Right ventricle myocardium superior (tissue), 1 donor: ENCODE results near the gene CSNK1E. TPM values are rescaled to one million over a fixed set of nuclear protein-coding genes. Genes with fewer than 3 reads are reported as not detected.

Experiments used
- ATAC-seq: fragments of 200-7000 bp; cut with Tn5 transposase; one replicate; pipeline ENCODE4 v1.9.1; 2020; ENCODE audit warnings: mild to moderate bottlenecking; ENCODE audit not compliant: poor library complexity
- DNase-seq: peaks from one replicate; pipeline ENCODE4 v3.0.0-alpha.2; 2020
- intact Hi-C: fragments of 100-400 bp; cut with DNase I; formaldehyde crosslinking; loops from one replicate; pipeline ENCODE4 v1.11.2; 2022
- total RNA-seq: library from RNA; stranded (reverse); fragmentation: NEBNext Ultra II Directional; extraction: Animal tissue kit (Norgen Biotek cat#: 25700); gene quantifications from one replicate; pipeline ENCODE4 v1.2.1, GENCODE V29; 2021
- donor health status: DM: no; HTN: yes; CAD: no; lungs with severe emphysema.

CSNK1E gene
- total RNA-seq, 1 donor from 2014 or later, result 65.7 TPM

DNA sequence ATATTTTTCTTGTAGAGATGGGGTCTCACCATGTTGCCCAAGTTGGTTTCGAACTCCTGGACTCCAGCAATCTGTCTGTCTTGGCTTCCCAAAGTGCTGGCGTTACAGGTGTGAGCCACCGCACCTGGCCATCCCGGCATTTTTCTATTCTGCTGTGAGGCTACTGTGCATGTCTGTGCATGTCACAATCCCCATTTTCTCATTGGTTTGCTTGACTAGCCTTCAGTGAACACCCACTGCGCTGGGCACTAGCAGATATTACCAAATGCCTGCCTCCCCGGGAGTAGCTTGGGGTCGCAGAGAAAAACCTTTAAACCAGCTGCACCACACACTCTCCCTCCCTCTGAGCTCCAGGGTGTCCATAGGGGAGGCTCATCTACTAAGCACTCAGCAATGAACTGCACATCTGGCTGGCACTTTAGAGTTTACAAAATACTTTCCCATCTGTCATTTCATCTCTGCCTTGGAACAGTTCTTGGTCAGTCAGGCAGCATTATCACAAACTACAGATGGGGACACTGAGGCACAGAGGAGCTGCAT is 4.9 kb downstream of the CSNK1E start:
- intact Hi-C loops, result no loop called here
- ATAC-seq, result no peak
- no peak for DNase-seq

DNA sequence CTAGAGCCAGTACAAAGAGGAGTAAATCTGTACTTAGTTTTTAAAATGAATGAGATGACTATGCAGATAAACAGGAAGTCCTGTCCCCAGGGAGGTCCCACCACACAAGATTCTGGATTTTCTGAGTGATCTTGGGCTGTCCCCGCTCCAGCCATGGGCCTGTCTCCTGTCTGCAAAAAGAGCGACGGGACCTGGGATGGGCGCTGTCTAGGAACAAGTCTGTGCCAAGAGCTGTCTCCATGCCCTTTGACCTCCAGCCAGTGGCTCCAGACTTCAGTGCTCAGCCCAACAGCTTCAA is 6.0 kb downstream of the CSNK1E start:
- intact Hi-C loops, result no loop called here
- no peak for DNase-seq

DNA sequence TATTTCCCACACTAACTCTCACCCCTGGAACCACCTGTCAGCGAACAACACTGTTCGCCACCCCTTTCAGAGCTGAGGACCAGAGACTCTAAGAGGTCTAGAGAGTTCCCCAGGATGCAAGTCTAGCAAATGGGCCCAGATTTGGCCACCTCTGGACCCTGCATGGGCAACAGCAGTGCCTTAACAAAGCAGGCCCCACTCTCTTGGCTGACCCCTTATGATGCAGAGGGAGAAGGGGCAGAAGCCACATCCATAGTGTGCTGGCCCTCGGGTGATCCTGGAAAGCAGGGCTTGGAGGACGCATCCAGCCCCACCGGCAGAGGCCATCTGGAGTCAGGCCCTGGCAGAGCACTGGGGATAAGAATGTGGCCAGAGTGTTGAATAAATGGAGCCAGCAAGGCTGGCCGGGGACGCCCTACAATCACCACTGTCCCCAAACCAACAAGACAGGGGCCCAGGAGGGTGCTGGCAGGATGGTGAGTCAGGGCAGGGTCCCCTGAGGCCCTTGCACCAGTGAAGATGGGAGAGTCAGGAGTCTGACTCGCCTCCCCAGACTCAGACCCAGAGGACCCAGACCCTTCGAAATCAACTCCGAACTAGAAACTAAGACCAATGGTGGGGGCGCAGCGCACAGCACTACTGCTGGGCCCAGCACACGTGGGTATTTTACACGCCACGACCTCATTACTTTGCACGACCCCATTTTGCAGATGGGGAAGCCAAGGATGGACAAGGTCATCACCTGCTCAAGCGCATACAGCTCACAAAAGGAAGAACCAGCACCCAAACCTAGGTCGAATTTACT is 6.5 kb downstream of the CSNK1E start:
- DNase-seq, result peak; percentile 69
- peak; percentile 18 for ATAC-seq
- intact Hi-C loops, result no loop called here

More for the DNA sequence above, 6.0 kb downstream of the CSNK1E start:
- ATAC-seq, result no peak

DNA sequence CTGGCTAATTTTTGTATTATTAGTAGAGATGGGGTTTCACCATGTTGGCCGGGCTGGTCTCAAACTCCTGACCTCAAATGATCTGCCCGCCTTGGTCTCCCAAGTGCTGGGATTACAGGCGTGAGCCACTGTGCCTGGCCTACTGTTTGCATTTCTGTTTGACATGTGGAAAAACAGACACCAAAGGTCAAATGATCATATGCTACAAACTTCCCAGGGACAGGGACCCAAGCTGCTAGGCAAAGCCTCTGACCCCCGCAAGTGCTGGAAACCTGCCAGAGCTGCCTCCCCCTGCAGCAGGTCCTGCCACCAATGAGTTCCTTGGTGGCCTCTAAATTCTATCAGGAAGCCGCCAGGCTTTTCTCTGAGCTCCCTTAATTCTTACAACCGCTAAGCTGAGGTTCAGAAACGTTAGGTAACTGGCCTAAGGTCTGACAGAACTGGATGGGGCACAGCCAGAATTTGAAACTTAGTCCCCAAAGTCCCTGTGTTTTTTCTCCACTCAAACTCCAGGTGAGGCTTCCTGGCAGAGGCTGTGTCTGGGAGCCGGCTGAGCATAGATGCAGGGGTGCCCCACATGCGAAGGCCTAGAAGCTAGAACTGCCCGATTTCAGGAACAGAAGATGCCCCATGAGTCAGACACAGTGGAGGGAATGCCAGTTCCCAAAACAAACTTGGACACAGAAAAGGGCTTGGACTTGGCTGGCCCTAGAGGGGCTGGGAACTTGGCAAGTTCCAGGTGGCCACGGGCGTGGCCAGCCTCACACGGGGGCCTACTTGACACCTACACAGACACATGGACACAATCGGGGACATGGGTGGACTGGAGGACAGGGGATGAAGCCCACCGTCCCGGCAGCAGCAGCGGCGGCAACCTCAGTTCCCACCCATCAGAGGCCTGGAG is 7.4 kb downstream of the CSNK1E start:
- ATAC-seq (peak; percentile 27), DNase-seq (no peak)
- intact Hi-C loops, result no loop called here

DNA sequence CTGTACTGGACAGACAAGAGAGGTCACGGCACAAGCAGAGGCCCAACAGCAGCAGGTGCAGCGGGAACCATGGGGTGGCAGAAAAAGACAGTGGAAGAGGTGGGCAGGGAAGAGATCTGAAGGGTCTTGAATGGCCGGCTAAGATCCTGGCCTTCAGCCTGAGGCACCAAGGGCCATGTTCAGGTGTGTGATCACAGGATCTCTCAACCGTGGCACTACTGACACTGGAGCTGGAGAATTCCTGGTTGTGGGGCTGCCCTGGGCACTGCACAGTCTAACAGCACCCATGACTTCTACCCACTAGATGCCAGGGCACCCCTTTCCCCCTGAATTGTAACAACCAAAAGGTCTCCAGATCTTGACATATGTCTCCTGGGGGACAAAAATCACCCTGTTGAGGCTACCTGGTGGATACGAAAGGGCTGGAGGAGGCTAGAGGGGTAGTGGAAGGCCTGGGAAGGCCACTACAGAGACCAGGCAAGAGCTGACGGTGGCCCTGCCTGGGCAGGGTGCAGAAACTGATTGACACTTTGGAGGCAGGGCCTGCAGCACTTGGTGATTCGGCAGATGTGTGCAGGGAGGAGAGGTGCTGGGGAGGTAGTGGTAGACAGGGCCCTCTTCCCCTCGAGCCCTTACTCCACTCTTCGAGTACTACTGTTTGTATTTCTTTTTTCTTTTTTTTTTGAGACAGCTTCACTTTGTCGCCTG is 8.3 kb downstream of the CSNK1E start:
- ATAC-seq (no peak), DNase-seq (no peak)
- intact Hi-C loops, result no loop called here

DNA sequence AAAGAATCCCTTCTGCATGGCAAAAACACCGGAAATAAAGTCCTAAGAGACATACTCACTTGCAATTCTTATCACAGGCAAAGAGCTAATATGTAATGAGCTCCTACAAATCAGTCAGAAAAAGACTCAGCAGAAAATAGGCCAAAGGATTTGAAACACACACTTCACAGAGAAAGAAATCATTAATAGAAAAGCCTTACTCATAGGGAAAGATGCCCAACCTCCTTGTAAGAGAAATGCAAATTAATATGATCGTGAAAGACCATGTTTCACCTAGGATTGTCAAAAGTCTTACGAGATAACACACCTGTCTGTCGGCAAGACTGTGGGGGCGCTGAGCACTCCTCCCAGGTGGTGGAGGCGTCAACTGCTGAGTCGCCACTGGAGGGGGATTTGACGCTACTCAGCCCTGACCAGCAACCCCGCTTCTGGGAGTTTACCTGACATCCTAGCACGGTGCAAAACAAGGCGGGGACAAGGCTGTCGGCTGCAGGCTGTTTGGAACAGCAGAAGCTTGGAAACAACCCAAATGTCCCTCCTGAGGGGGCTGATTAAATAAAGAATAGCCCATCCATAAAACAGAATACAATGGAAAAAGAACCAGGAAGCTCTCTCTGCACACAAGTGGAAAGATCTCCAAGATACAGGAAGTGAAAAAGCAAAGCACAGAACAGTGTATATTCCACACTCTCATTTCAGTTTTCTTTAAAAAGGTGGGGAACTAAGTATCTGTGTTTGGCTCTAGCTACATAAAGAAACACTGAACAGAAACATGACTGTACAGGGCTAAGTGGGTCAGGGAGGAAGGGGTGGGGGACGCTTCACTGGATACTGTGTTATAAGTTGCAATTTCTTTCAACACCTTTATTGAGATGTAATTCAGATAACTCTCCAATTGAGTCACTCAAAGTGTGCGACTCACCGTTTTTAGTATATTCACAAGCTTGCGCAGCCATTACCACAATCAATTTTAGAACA is 11.5 kb downstream of the CSNK1E start:
- DNase-seq (no peak), ATAC-seq (peak; percentile 41)
- intact Hi-C loops, result no loop called here

DNA sequence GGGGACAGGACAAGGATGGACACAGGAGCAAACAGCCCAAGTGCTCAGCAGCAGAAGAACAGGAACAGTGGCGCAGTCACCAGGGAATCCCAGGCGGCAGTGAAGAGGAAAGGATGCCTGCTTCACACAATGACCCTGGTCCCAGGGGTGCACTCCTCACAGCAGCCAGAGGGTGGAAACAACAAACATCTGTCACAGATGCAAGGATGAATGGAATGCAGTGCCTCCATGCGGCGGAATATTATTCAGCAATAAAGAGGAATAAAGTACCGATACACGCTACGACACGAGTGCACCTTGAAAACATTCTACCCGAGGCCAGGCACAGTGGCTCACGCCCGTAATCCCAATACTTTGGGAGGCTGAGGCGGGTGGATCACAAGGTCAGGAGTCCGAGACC is 12.7 kb downstream of the CSNK1E start:
- ATAC-seq (peak; percentile 31), DNase-seq (peak; percentile 67)
- intact Hi-C loops, result no loop called here

DNA sequence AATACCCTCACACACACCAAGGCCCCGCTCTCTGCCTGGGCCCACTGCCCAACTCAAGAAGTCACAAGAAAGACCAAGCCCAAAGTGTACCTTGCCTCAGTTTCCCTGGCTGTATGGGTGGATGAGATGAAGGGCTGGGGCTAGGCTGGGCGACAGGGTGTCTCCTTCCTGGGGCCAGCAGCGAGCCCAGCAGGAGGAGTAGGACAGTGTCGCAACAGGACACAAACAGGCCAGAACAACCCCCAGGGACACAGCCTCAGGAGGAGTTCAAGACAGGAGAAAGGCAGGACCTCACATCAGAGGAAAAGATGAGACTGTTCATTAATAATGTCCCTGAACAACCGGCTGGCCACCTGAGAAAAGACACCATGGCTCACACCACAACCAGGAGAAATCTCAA is 13.3 kb downstream of the CSNK1E start:
- no peak for ATAC-seq
- no peak for DNase-seq
- intact Hi-C loops, result no loop called here

DNA sequence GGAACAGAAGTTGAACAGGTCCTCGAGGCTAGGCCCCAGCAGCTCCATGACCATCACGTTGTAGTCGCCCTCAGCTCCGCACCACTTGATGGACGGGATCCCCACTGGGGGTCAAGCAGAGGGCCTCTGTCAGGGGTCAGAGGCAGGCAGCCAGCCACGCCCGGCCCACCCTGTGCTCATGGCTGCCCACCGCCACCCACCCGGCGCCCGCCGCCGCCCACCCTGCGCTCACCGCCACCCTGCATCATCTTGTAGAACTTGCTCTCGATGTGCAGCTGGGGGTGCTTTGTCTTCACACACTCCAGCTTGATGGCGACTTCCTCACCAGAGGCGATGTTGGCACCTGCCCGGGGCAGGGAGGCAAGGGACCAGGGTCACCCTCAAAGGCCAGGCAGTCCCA is 14.3 kb downstream of the CSNK1E start:
- intact Hi-C loops, result no loop called here
- ATAC-seq (no peak), DNase-seq (no peak)

DNA sequence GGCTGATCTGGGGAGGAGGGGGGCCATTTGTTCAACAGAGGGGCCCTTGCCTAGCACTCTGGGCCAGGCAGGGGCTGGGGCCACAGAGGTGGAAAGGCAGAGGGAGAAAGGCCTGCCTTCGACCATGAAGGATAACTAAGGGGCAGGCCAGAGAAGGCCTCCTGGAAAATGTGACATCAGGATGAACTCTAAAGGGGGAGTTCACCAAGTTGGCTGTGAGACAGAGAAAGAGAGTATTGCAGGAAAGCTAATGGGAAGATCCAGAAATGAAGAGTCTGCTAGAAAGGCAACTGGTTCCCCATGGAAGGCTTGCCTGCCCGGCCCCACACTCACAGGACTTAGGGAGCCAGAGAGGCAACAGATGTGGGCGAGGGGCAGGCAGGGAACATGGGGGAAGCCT is 16.3 kb downstream of the CSNK1E start:
- no peak for ATAC-seq
- intact Hi-C loops, result no loop called here
- DNase-seq, result no peak

DNA sequence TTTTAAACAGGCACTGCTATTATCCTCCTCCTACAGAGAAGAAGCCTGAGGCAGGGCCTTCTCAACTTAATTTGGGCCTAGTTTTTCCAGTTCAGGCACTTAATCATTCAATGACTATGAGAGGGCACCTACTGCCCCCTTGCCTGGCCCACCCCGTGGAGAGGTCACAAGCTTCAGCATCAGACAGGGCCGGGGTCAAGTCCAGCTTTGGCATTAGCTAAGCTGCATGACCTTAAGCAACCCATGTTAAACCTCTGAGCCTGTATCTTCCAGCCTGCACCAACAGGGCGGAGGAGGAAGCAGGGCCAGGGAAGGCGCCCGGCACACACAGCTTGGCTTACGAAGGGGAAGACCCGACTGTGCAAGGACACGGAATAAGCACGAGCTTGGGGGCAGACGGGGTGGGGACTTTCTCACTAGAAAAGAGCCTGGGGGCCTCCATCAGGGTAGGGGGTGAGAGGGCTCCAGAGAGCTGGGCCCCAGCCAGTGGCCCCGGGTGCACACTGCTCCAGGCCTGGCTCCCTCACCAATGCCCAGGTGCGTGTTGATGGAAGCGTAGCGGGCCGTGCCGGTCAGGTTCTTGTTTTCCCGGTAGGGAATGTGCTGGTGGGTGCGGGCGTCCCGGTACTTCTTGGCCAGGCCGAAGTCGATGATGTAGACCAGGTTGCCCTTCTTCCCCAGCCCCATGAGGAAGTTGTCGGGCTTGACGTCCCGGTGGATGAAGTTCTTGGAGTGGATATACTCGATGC is 16.9 kb downstream of the CSNK1E start:
- ATAC-seq, result peak; percentile 19
- intact Hi-C loops, result no loop called here
- no peak for DNase-seq

DNA sequence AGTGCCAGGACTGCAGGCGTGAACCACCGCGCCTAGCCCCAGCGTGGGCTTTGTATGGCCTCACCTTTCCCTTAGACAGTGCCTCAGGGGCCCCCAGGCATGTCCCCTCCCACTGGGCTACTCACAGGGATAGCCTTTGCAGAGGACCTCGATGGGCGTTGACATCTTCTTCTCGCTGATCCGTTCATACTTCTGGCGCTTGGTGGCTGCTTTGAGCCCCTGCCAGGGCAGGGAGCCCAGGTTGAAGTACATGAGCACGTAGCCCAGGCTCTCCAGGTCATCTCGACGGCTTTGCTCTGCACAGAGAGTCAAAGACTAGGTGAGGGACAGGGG is 17.5 kb downstream of the CSNK1E start:
- ATAC-seq (peak; percentile 72), DNase-seq (no peak)
- intact Hi-C loops, result no loop called here

DNA sequence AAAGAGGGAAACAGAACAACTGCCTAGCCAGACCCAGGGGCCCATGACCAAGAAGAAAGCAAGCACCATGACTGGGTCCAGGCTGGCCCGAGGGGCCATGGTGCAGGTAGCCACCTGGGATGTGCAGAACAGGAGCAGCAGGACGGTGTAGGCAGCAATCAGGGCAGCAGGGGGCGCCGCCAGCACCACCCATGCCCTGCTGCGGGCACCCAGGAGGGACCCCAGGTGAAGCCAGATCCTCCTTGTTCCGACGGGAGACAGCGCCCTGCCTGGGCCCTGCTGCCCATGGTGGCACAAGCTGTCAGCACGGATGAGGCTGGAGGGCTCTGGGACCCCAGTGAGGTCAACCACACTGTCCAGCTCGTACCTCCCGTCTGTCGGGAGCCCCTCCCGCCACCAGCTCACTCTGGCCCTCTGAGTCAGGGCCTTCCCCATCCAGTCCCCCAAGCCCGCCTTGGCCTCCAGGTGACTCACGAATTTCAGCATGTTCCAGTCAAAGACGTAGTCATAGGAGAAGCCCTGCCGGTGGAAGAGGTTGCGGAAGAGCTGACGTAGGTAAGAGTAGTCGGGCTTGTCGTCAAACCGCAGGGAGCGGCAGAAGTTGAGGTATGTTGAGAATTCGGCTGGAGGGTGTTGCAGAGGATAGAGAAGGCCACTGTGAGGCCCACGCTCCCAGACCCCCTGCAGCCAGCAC is 18.8 kb downstream of the CSNK1E start:
- DNase-seq (no peak), ATAC-seq (no peak)
- intact Hi-C loops, result no loop called here

DNA sequence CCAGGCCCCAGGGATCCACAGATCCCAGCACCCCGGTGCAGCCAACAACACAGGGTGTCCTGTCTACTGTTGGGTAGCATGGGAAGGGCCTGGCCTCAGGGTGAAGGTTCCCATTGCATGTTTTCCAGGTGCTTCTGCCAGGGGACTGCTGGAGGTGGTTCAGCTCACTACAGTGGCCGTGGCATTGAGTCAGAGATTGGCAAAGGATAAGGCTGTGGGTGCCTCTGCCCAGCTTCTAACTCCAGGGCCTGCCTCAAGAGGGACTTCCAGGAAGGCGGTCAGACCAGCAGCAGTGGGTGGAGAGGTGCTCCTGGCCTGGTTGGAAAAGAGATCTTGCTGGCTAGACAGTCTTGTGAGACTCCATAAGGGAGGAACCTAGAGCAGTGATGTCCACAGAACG is 20.9 kb downstream of the CSNK1E start:
- DNase-seq, result no peak
- intact Hi-C loops, result no loop called here
- no peak for ATAC-seq

DNA sequence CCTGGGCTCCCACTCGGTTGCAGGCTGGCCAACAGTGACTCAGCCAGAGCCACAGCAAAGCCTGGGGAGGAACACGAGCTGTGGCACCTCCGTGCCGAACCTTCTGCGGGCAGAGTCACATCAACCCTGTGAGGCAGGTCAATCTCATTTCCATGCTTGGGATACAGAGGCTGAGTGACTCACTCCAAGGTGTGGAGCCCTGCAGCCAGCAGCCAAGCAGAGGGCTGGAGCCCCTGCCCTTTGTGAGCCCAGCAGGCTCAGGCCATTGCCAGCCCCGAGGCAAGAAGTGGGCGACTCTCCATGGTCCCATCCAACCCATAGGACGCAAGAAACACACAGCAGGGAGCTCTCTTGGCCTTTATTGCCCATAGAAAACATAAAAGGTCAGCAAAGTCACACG is 21.4 kb downstream of the CSNK1E start:
- no peak for DNase-seq
- ATAC-seq, result no peak
- intact Hi-C loops, result no loop called here

DNA sequence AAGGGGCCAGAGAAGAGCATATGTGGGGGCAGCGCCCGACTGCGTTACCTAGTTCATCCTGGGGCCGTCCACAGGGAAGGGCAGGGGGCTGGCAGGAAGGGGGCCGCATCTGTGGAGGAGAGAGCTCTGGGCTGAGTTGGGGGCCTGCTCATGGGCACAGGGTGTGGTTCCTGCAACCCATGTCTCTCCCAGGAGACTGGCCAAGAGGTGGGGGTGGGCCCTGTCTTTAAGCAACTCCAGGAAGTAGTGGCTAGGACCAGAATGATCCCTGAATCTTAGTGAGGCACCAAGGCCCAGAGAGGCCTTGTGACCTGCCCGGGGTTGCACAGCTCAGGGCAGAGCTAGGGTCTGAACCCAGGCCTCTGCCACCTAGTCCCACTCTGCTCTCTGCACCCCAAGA is 21.9 kb downstream of the CSNK1E start:
- ATAC-seq, result no peak
- DNase-seq, result no peak
- intact Hi-C loops, result no loop called here

DNA sequence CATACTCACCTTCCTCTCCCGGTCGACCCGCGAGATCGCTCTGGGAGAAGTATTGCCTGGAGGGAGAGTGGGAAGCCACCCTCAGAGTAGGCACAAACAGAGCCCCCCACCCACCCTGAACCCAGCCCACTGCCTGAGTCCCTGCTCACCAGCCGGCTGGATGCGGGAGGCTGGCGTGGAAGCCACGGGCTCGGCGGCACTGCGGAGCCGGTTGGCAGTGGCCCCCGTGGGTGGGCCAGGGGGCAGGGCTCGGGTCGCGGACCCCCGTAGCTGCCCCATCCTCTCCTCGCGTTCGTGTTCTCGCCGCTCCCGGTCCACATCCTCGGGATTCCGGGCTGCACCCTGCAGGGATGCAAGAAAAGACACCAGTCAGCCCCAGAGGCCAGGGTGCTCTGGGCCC is 23.0 kb downstream of the CSNK1E start:
- intact Hi-C loops, result no loop called here
- ATAC-seq (no peak), DNase-seq (no peak)
